Measurements from ENCODE around the gene NFASC. TPM values are rescaled to one million over a fixed set of nuclear protein-coding genes. Genes with fewer than 3 reads are reported as not detected.

The NFASC gene
- total RNA-seq, 1 donor from 2014 or later, result 29.6 TPM

DNA sequence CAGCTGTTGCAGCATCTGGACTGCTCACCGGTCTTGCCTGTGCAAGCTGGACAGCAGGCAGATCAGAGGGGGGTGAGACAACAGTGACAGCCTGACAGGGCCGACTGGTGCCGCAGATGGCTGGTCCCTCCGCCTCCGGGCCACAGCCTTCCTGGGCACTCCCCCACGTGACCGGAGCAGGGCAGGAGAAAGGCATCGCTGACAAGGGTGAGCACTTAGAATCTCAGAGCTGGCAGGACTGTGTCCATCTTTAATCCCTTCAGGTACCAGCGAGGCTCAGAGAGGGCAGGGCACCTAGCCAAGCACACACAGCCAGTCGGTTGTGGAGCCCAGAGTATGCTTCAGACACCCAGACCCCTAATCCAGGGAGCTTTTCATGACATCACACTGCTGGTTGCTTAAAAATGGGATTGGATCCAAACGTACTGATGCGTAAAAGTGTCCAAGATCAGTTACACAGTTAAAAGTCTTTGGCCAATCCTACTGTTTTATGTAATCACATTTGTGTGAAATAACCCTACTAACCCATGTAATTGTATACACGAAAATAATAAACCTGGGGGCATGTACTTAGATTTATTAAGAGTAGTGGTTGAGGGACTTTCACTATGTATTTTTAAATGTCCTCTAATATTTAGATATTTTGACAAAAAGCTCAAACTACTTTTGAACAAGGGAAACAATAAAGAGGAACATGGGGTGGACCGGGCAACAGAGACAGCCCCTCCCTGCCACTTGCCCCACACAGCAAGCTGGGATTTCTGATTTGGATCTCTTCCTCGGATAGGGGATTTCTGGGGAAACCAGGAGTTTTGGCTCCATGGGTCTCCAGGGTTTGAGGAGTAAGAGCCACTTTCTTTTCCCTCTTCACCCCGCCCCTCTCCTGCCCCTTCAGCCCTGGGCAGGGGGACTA is 171.6 kb downstream of the NFASC start:
- no peaks in the 10 kb centered on the region for H3K36me3 Mint-ChIP-seq (ENCODE audit: low read depth, unreplicated experiment)
- Histone ChIP-seq H3K27me3 (ENCODE audit: insufficient read depth, low read length) (peaks cover 73% of the 10 kb centered on the region), H4K20me1 (ENCODE audit: insufficient read depth, low read length) (peaks cover 6% of the 10 kb centered on the region), H3K27ac (ENCODE audit: low read depth, low read length) (no peak overlapping the region), H3K9ac (ENCODE audit: low read length) (no peak overlapping the region), H3K36me3 (ENCODE audit: insufficient read depth, low read length) (no peaks in the 10 kb centered on the region), H3K9me3 (ENCODE audit: insufficient read depth, low read depth, low read length) (no peaks in the 10 kb centered on the region), H3K4me1 (ENCODE audit: insufficient read depth, low read length) (no peaks in the 10 kb centered on the region), H3K4me3 (ENCODE audit: insufficient read depth, low read depth, low read length) (no peak overlapping the region), H3K4me2 (ENCODE audit: low read length) (no peak overlapping the region), H2AFZ (ENCODE audit: low read depth, low read length) (no peak overlapping the region), H3K79me2 (ENCODE audit: insufficient read depth, low read length) (no peaks in the 10 kb centered on the region)
- H3K9me3 Mint-ChIP-seq (ENCODE audit: unreplicated experiment), result peaks cover 2% of the 10 kb centered on the region
- no peak for TF ChIP-seq EZH2 (IDR thresholded peaks at IDR 0.05; ENCODE audit: insufficient read depth, low read length)
- TF ChIP-seq, protein P1, sequence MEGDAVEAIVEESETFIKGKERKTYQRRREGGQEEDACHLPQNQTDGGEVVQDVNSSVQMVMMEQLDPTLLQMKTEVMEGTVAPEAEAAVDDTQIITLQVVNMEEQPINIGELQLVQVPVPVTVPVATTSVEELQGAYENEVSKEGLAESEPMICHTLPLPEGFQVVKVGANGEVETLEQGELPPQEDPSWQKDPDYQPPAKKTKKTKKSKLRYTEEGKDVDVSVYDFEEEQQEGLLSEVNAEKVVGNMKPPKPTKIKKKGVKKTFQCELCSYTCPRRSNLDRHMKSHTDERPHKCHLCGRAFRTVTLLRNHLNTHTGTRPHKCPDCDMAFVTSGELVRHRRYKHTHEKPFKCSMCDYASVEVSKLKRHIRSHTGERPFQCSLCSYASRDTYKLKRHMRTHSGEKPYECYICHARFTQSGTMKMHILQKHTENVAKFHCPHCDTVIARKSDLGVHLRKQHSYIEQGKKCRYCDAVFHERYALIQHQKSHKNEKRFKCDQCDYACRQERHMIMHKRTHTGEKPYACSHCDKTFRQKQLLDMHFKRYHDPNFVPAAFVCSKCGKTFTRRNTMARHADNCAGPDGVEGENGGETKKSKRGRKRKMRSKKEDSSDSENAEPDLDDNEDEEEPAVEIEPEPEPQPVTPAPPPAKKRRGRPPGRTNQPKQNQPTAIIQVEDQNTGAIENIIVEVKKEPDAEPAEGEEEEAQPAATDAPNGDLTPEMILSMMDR (IDR thresholded peaks at IDR 0.05; ENCODE audit: insufficient read depth, low read depth, low read length), result no peak
- no peak for DNase-seq (ENCODE audit: low read depth)
- no peaks in the 10 kb centered on the region for H3K4me1 Mint-ChIP-seq (ENCODE audit: low read depth, unreplicated experiment)
- no peak for FAIRE-seq
- no peak overlapping the region for H3K27ac Mint-ChIP-seq (ENCODE audit: unreplicated experiment)
- H3K4me3 Mint-ChIP-seq (ENCODE audit: unreplicated experiment), result no peak overlapping the region
- peaks cover 85% of the 10 kb centered on the region for H3K27me3 Mint-ChIP-seq (ENCODE audit: low read depth, unreplicated experiment)

DNA sequence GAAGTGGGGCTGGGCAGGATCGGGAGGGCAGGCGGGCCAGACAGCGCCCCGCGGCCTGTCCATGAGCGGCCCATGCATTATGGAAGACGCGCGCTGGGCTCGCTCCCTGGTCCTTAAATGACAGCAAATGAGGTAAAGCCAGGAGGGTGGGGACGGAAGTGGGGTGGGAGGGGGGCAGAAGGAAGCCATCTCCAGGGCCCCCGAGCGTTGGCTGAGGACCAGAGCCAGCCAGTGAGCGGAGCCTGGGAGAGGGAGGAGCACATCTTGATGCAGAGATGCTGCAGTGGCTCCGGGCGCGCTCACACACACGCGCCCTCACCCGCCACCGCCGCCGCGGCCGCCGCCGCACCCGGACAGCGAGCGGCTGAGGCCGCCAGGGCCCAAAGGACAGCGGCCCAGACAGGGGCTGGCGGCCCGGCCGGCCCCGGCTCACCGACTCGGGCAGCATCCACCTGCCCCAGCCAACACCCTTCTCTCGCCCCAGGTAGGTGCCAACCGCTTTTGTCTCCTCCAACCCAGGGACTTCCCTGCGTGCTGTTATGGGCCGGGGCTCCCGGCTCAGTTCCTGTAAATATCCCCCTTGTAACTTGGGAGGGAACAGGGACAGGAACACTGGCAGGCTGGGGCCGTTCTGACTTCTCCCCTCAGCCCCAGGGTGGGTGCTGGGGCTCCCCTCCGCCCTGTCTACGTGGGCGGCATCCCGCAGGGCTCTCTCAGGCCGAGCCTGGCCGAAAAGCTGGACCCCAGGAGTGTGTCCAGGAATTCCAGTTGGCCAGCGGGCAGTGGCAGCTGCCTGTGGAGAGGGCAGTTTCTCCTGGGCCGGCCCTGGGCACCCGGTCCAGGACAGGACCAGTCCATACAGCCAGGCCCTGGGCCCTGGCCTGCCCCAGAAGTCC is 172.5 kb downstream of the NFASC start, which contains the start of gene CNTN2:
TSS of gene CNTN2 (plus strand) at position 302 of the 896 bp plus-strand sequence. CDS start 9,974 bp downstream, outside the sequence.
- Histone ChIP-seq H3K9me3 (ENCODE audit: insufficient read depth, low read depth, low read length) (no peaks in the 10 kb centered on the region), H3K79me2 (ENCODE audit: insufficient read depth, low read length) (no peaks in the 10 kb centered on the region), H2AFZ (ENCODE audit: low read depth, low read length) (no peak within 1 kb of the TSS), H3K36me3 (ENCODE audit: insufficient read depth, low read length) (no peaks in the 10 kb centered on the region), H3K27ac (ENCODE audit: low read depth, low read length) (no peak within 1 kb of the TSS), H3K9ac (ENCODE audit: low read length) (no peak within 1 kb of the TSS), H3K4me3 (ENCODE audit: insufficient read depth, low read depth, low read length) (no peak within 1 kb of the TSS), H4K20me1 (ENCODE audit: insufficient read depth, low read length) (peaks cover 6% of the 10 kb centered on the region), H3K4me1 (ENCODE audit: insufficient read depth, low read length) (no peaks in the 10 kb centered on the region), H3K27me3 (ENCODE audit: insufficient read depth, low read length) (peaks cover 77% of the 10 kb centered on the region), H3K4me2 (ENCODE audit: low read length) (peak within 1 kb of the TSS; percentile 33)
- TF ChIP-seq, protein P1 (IDR thresholded peaks at IDR 0.05; ENCODE audit: insufficient read depth, low read depth, low read length), result no peak
- TF ChIP-seq EZH2 (IDR thresholded peaks at IDR 0.05; ENCODE audit: insufficient read depth, low read length), result peak; percentile 83
- H3K36me3 Mint-ChIP-seq (ENCODE audit: low read depth, unreplicated experiment), result no peaks in the 10 kb centered on the region
- no peaks in the 10 kb centered on the region for H3K4me1 Mint-ChIP-seq (ENCODE audit: low read depth, unreplicated experiment)
- peaks cover 86% of the 10 kb centered on the region for H3K27me3 Mint-ChIP-seq (ENCODE audit: low read depth, unreplicated experiment)
- no peak for DNase-seq (ENCODE audit: low read depth)
- FAIRE-seq, result no peak
- H3K27ac Mint-ChIP-seq (ENCODE audit: unreplicated experiment), result no peak within 1 kb of the TSS
- H3K9me3 Mint-ChIP-seq (ENCODE audit: unreplicated experiment), result peaks cover 2% of the 10 kb centered on the region
- no peak within 1 kb of the TSS for H3K4me3 Mint-ChIP-seq (ENCODE audit: unreplicated experiment)

Measured in astrocyte (in vitro differentiated cells and primary cell).